Fibroblast of lung (primary cell): ENCODE data around the gene ANP32D. TPM values are rescaled to one million over a fixed set of nuclear protein-coding genes. Genes with fewer than 3 reads are reported as not detected.

Experiments
- DNase-seq, 2 donors: peaks; one replicate each; pipeline versions ENCODE4 v3.0.0 to v3.0.0-alpha.2; 2010; ENCODE audit warnings: low read depth in 2 of 2
- H2AFZ ChIP-seq: 2 replicates; pipeline ENCODE4 v1.5.1; 2012; ENCODE audit warnings: low read length, control low read depth, inconsistent platforms
- H3K27ac ChIP-seq: 2 replicates; pipeline ENCODE4 v1.5.1; 2011; ENCODE audit warnings: low read length, control low read depth; ENCODE audit not compliant: insufficient read depth
- H3K27me3 ChIP-seq: 2 replicates; pipeline ENCODE4 v1.5.1; 2011; ENCODE audit warnings: mild to moderate bottlenecking, low read length; ENCODE audit not compliant: control insufficient read depth, insufficient read depth
- H3K36me3 ChIP-seq: 2 replicates; pipeline ENCODE4 v1.5.1; 2011; ENCODE audit warnings: low read length; ENCODE audit not compliant: control insufficient read depth, insufficient read depth
- H3K4me1 ChIP-seq: 2 replicates; pipeline ENCODE4 v1.5.1; 2011; ENCODE audit warnings: low read length; ENCODE audit not compliant: control insufficient read depth, insufficient read depth; ENCODE audit errors: extremely low read depth
- H3K4me2 ChIP-seq: 2 replicates; pipeline ENCODE4 v1.5.1; 2011; ENCODE audit warnings: low read length, control low read depth; ENCODE audit not compliant: insufficient read depth; ENCODE audit errors: extremely low read depth
- H3K4me3 ChIP-seq, 4 experiments: fragments of 200-600 bp in 1 of 4; sonication (generic) in 1 of 4; replicated peaks in 1 of 4; 2 replicates each; pipeline ENCODE4 v1.5.1; 2011 to 2016; ENCODE audit warnings: low read length in 4 of 4, low read depth in 3 of 4, mild to moderate bottlenecking in 3 of 4, control low read depth in 2 of 4, inconsistent platforms in 1 of 4, mixed read lengths in 1 of 4; ENCODE audit not compliant: insufficient read depth in 1 of 4; ENCODE audit errors: control extremely low read depth in 1 of 4
- H3K79me2 ChIP-seq: 2 replicates; pipeline ENCODE4 v1.5.1; 2012; ENCODE audit warnings: mild to moderate bottlenecking, low read length, inconsistent platforms; ENCODE audit not compliant: control insufficient read depth, insufficient read depth
- H3K9ac ChIP-seq: 2 replicates; pipeline ENCODE4 v1.5.1; 2011; ENCODE audit warnings: mild to moderate bottlenecking, low read length, control low read depth; ENCODE audit not compliant: insufficient read depth
- H3K9me3 ChIP-seq: 2 replicates; pipeline ENCODE4 v1.5.1; 2012; ENCODE audit warnings: low read depth, low read length; ENCODE audit not compliant: control insufficient read depth, insufficient read depth
- H4K20me1 ChIP-seq: 2 replicates; pipeline ENCODE4 v1.5.1; 2011; ENCODE audit warnings: low read length; ENCODE audit not compliant: control insufficient read depth, insufficient read depth; ENCODE audit errors: extremely low read depth
- EZH2 ChIP-seq: IDR thresholded peaks from 2 replicates; pipeline ENCODE4 v1.5.1; 2012; ENCODE audit warnings: low read length, control low read depth, mild to moderate bottlenecking; ENCODE audit errors: missing control alignments
- polyA plus RNA-seq, 2 donors: library from polyadenylated mRNA; depleted of rRNA in 1 of 2; stranded (reverse) in 1 of 2; unstranded in 1 of 2; fragments of >200 nt; gene quantifications; 2 replicates each; pipeline ENCODE4 v1.2.1, GENCODE V29; 2011 to 2012; ENCODE audit warnings: missing spikeins in 1 of 2
- total RNA-seq: library from RNA; depleted of rRNA; stranded (reverse); fragments of >200 nt; gene quantifications from 2 replicates; pipeline ENCODE4 v1.2.1, GENCODE V29; 2014
- TF ChIP-seq, protein P1 (sequence below), 2 donors: IDR thresholded peaks in 1 of 2; conservative IDR thresholded peaks in 1 of 2; 1 replicate in 1 of 2; 2 replicates in 1 of 2; pipeline ENCODE4 v1.5.1; 2011 to 2012; ENCODE audit warnings: low read length in 2 of 2, control low read depth in 1 of 2, inconsistent platforms in 1 of 2, low read depth in 1 of 2, mild to moderate bottlenecking in 1 of 2

ANP32D gene
- total and polyA plus RNA-seq, 2 donors (not counting 1 experiment from before 2014, with no cell fraction given), result not detected

DNA sequence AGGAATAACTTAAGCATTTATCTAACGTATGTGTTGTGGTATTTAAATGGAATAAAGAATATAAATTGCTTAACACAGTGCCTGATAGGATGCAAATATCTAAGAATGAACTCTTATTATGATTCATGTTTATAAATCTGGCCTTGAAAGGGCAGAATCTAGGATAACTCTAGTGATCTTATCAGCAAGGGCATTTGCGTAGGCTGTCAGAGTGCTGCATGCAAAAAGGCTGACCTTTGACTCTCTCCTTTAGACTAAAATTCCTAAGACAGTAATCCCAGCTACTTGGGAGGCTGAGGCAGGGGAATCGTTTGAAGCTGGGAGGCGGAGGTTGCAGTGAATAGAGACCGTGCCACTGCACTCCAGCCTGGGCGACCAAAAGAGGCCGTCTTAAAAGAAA, 31.3 kb upstream of the ANP32D start:
- Histone ChIP-seq H4K20me1 (no peaks in the 10 kb centered on the region), H3K9ac (no peak overlapping the region), H3K9me3 (no peaks in the 10 kb centered on the region), H3K4me1 (no peaks in the 10 kb centered on the region), H3K79me2 (no peaks in the 10 kb centered on the region), H3K4me2 (no peak overlapping the region), H3K36me3 (no peaks in the 10 kb centered on the region), H3K27ac (no peak overlapping the region), H2AFZ (no peak overlapping the region), H3K27me3 (no peaks in the 10 kb centered on the region), H3K4me3 (no peak overlapping the region)
- TF ChIP-seq, protein P1, sequence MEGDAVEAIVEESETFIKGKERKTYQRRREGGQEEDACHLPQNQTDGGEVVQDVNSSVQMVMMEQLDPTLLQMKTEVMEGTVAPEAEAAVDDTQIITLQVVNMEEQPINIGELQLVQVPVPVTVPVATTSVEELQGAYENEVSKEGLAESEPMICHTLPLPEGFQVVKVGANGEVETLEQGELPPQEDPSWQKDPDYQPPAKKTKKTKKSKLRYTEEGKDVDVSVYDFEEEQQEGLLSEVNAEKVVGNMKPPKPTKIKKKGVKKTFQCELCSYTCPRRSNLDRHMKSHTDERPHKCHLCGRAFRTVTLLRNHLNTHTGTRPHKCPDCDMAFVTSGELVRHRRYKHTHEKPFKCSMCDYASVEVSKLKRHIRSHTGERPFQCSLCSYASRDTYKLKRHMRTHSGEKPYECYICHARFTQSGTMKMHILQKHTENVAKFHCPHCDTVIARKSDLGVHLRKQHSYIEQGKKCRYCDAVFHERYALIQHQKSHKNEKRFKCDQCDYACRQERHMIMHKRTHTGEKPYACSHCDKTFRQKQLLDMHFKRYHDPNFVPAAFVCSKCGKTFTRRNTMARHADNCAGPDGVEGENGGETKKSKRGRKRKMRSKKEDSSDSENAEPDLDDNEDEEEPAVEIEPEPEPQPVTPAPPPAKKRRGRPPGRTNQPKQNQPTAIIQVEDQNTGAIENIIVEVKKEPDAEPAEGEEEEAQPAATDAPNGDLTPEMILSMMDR (conservative IDR thresholded peaks at IDR 0.05 in 1 of 2, IDR thresholded peaks at IDR 0.05 in 1 of 2; ENCODE audit: low read depth in 1 of 2, low read length in 2 of 2), result no peak
- TF ChIP-seq EZH2, result no peak
- no peak for DNase-seq

DNA sequence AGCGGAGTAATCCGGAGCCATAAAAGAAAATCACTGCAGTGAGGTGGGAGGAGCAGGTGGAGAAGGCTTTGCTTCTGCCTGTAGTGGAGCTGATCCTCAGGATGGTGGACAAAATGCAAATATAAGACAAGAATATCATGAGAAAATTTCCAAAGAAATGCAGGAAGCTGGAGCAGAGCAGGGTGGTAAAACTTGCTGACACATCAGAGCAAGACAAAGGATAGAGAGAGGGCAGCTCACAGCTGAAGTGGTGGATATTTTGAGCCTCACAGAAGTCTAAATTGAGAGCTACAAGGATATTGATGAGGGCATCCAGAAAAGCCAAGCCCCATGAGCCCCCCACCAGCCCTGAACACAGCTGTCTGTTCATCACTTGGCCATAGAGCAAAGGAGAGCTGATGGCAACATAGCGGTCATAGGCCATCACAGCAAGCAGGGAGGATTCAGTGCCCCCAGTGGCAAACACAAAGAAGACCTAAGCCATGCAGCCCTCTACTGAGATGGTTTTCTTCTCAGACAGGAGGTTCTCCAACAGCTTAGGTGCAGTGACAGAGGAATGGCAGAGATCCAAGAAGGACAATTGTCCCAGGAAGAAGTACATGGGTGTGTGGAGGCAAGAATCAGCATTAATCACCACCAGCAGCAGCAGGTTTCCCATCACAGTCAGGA, 30.0 kb upstream of the ANP32D start:
- H3K79me2 ChIP-seq, result no peaks in the 10 kb centered on the region
- no peak overlapping the region for H3K4me2 ChIP-seq

DNA sequence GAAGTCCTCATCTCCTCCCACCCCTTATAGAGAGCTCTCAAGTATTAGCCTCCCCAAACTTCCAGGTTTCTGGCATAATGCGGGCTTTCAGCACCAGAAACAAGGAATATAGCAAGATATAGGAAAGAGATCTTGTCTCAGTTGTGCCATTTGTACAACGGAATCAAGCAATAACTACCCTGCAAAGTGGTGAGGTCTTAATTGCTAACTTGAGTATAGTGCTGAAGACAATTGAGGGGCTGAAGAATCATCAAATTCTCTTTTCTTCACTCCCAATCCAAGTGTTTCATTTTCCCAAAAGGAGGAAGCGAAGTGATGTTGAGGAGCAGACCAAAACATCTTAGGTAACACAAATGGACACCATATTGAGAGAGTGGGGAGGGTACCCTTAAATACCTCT, 26.8 kb upstream of the ANP32D start:
- DNase-seq, result no peak
- Histone ChIP-seq H3K79me2 (no peaks in the 10 kb centered on the region), H3K4me3 (no peak overlapping the region), H3K9me3 (no peaks in the 10 kb centered on the region), H4K20me1 (no peaks in the 10 kb centered on the region), H3K36me3 (no peaks in the 10 kb centered on the region), H2AFZ (no peak overlapping the region), H3K27ac (no peak overlapping the region), H3K27me3 (no peaks in the 10 kb centered on the region), H3K4me1 (no peaks in the 10 kb centered on the region), H3K4me2 (no peak overlapping the region), H3K9ac (no peak overlapping the region)
- TF ChIP-seq, protein P1 (conservative IDR thresholded peaks at IDR 0.05 in 1 of 2, IDR thresholded peaks at IDR 0.05 in 1 of 2; ENCODE audit: low read depth in 1 of 2, low read length in 2 of 2), result no peak
- no peak for TF ChIP-seq EZH2

More for the DNA sequence above, 30.0 kb upstream of the ANP32D start:
- Histone ChIP-seq H3K36me3 (no peaks in the 10 kb centered on the region), H2AFZ (no peak overlapping the region), H3K9ac (no peak overlapping the region), H3K4me3 (no peak overlapping the region), H3K4me1 (no peaks in the 10 kb centered on the region), H4K20me1 (no peaks in the 10 kb centered on the region), H3K27ac (no peak overlapping the region), H3K9me3 (no peaks in the 10 kb centered on the region), H3K27me3 (no peaks in the 10 kb centered on the region)
- DNase-seq, result no peak
- no peak for TF ChIP-seq EZH2
- TF ChIP-seq, protein P1 (conservative IDR thresholded peaks at IDR 0.05 in 1 of 2, IDR thresholded peaks at IDR 0.05 in 1 of 2; ENCODE audit: low read depth in 1 of 2, low read length in 2 of 2), result no peak
